NB4 (cell line): ENCODE measurements around the gene CDC42EP1.

ENCODE experiments used
- DNase-seq: peaks from one replicate; pipeline ENCODE4 v3.0.0; 2010; ENCODE audit warnings: low read depth
- H3K4me3 ChIP-seq: one replicate; pipeline ENCODE4 v1.5.1; 2011; ENCODE audit warnings: mild to moderate bottlenecking, low read depth, low read length, moderate library complexity
- MYC ChIP-seq: IDR thresholded peaks from 2 replicates; pipeline ENCODE4 v1.6.1; 2011; ENCODE audit warnings: low read depth, low read length
- POLR2A ChIP-seq: IDR thresholded peaks from 2 replicates; pipeline ENCODE4 v1.6.1; 2011; ENCODE audit warnings: mild to moderate bottlenecking; ENCODE audit not compliant: insufficient read length; ENCODE audit errors: extremely low read depth
- TF ChIP-seq, protein P1 (sequence below): IDR thresholded peaks from 2 replicates; pipeline ENCODE4 v1.6.1; 2011; ENCODE audit warnings: low read depth, low read length
- TF ChIP-seq, protein P2 (sequence below): IDR thresholded peaks from one replicate; pipeline ENCODE4 v1.5.1; 2012; ENCODE audit warnings: low read depth, low read length

The CDC42EP1 gene

DNA sequence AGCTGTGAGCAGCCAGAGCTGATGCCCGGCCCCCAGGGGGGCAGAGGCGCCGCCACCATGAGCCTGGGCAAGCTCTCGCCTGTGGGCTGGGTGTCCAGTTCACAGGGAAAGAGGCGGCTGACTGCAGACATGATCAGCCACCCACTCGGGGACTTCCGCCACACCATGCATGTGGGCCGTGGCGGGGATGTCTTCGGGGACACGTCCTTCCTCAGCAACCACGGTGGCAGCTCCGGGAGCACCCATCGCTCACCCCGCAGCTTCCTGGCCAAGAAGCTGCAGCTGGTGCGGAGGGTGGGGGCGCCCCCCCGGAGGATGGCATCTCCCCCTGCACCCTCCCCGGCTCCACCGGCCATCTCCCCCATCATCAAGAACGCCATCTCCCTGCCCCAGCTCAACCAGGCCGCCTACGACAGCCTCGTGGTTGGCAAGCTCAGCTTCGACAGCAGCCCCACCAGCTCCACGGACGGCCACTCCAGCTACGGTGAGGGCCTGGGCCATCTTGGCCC lies 6.1 kb downstream of the CDC42EP1 start:
- no peak overlapping the region for H3K4me3 ChIP-seq
- TF ChIP-seq, protein P1, sequence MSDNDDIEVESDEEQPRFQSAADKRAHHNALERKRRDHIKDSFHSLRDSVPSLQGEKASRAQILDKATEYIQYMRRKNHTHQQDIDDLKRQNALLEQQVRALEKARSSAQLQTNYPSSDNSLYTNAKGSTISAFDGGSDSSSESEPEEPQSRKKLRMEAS = no peak
- TF ChIP-seq POLR2A (no peak), MYC (no peak)
- TF ChIP-seq, protein P2, sequence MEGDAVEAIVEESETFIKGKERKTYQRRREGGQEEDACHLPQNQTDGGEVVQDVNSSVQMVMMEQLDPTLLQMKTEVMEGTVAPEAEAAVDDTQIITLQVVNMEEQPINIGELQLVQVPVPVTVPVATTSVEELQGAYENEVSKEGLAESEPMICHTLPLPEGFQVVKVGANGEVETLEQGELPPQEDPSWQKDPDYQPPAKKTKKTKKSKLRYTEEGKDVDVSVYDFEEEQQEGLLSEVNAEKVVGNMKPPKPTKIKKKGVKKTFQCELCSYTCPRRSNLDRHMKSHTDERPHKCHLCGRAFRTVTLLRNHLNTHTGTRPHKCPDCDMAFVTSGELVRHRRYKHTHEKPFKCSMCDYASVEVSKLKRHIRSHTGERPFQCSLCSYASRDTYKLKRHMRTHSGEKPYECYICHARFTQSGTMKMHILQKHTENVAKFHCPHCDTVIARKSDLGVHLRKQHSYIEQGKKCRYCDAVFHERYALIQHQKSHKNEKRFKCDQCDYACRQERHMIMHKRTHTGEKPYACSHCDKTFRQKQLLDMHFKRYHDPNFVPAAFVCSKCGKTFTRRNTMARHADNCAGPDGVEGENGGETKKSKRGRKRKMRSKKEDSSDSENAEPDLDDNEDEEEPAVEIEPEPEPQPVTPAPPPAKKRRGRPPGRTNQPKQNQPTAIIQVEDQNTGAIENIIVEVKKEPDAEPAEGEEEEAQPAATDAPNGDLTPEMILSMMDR = no peak
- DNase-seq = no peak

DNA sequence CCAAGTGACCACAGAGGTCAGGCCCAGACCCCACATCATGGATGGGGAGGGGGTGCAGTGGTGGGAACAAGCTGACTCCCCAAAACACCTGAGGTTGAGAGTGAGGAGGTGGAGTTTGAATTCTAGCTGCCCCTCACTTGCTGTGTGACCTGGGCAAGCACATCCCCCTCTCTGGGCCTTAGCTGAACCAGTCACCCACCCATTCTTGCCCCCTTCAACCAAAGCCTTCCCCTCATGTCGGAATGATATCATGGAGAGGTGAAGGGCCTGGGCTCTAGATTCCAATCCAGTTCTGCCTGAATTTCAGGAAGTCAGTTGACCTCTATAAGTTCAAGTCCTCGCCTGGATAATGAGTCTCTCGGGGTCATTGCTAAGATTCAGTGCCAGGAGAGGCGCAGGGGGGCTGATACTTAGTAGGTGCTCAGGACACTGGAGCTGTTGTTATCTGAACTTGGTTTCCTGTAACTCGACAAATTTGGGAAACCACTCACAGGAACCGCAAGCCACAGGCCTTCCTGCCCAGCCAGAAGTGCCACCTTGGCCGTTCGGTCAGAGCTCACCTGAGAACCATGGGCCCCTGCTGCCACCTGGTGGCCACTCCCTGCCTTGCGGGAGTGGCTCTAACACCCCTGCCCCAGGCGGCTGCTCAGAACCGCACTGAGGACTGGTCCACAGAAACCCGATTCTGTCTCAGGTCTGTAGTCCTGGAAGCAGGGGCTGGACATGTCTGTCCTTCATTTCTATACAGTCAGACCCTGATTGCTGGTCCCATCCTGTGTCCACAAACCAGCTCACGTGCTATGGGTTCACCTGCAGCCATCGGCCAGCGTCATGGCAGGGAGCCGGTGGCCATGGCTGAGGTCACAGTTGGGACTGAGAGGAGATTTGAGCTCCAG lies 6.9 kb downstream of the CDC42EP1 start:
- DNase-seq = peak; percentile 86
- TF ChIP-seq, protein P1 = 0 out of 2 replicates have a peak, but pooled peaks have one; percentile 14
- TF ChIP-seq, protein P2 = peak; percentile 93
- no peak for TF ChIP-seq MYC

DNA sequence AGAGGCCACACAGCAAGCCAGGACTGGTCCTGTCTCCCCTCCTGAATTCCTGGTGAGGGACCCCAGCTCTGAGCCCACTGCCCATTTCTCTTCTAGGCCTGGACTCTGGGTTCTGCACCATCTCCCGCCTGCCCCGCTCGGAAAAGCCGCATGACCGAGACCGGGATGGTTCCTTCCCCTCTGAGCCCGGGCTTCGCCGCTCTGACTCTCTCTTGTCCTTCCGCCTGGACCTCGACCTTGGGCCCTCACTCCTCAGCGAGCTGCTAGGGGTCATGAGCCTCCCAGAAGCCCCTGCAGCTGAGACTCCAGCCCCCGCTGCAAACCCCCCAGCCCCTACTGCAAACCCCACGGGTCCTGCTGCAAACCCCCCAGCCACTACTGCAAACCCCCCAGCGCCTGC lies 7.7 kb downstream of the CDC42EP1 start:
- TF ChIP-seq, protein P2 = no peak
- TF ChIP-seq, protein P1 = no peak
- TF ChIP-seq POLR2A = no peak
- TF ChIP-seq MYC = no peak

More for the DNA sequence above, 6.9 kb downstream of the CDC42EP1 start:
- no peak overlapping the region for H3K4me3 ChIP-seq

DNA sequence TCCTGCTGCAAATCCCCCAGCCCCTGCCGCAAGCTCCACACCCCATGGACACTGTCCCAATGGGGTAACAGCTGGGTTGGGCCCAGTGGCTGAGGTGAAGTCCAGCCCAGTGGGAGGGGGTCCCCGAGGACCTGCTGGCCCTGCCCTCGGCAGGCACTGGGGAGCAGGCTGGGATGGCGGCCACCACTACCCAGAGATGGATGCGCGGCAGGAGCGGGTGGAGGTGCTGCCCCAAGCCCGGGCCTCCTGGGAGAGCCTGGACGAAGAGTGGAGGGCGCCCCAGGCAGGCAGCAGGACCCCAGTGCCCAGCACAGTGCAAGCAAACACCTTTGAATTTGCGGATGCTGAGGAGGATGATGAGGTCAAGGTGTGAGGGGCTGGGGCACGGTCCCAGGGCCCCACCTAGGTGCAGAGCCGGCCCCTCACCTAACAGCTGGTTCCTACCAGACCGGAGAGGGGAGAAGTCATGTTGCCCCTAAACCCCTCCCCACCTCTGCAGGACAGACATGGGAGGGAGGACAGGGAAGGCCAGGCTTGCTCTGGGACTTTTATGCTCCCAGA lies 8.2 kb downstream of the CDC42EP1 start:
- no peak overlapping the region for H3K4me3 ChIP-seq
- no peak for DNase-seq
- no peak for TF ChIP-seq POLR2A
- TF ChIP-seq, protein P1 = no peak
- TF ChIP-seq, protein P2 = no peak
- no peak for TF ChIP-seq MYC

More for the DNA sequence above, 7.7 kb downstream of the CDC42EP1 start:
- H3K4me3 ChIP-seq = no peak overlapping the region
- no peak for DNase-seq

DNA sequence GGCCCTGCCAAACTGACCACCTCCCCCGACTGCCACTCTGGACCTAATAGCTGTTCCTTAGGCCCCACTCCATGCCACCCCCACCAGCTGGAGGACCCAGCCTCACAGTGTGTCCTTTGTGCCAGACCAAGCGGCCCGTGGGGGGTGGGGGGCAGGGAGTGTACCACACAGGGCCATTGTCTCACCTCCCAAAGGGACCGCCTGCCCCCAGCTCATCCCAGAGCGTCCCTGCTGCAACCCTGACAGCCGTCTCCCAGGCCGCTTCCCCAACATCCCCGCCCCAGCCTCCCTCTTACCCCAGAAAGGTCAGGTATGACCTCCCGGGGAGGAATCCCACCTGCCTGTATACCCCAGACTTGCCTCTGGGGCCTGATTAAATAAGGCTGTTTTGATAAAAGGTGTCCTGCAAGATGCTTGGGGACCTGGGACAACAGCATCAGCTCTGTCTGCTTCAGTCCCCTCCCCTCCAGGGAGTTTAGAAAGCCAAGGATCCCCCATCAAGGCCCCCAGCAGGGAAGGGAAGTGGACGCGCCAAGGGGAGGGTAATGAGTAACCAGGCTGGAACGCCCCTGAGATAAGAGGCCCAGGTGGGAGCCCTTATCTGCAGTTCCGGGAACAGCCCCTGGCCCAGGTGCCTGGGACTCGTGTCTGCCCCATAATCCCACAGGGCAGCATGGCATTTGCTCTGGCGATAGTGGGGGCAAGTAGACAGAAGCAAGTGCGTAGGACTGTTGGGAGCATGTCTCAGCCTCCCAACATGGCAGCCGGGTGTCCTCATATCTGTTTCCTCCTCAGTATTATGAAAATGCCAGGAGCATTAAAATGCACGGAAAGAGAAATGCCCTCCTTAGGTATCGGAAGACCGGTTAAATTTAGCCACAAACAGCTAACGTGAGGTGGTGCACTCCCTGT lies 9.0 kb downstream of the CDC42EP1 start:
- TF ChIP-seq, protein P1 = no peak
- TF ChIP-seq POLR2A (no peak), MYC (no peak)
- TF ChIP-seq, protein P2 = no peak
- DNase-seq = no peak
- H3K4me3 ChIP-seq = no peak overlapping the region
